ENCODE measurements around the gene RHBDL1. TPM values are rescaled to one million over a fixed set of nuclear protein-coding genes. Genes with fewer than 3 reads are reported as not detected.

Gene RHBDL1
- total and polyA plus RNA-seq, 2 experiments from 2014 or later: 8.4 to 10.1 TPM

- peaks cover 4% of the 10 kb centered on the region for H3K27me3 Mint-ChIP-seq (ENCODE audit: insufficient read depth, low read depth, poor library complexity)
- no peak overlapping the region for H3K27ac ChIP-seq (ENCODE audit: low read depth)
- no peak overlapping the region for H3K27ac Mint-ChIP-seq
- H3K79me2 ChIP-seq (replicated peaks; ENCODE audit: insufficient read depth): no peaks in the 10 kb centered on the region
- peak; percentile 38 to 68; a peak in 3 of 4 replicates for TF ChIP-seq CTCF (conservative IDR thresholded peaks at IDR 0.05; ENCODE audit: low read depth in 2 of 2)
- TF ChIP-seq ZNF114 (CRISPR knock-in tag; IDR thresholded peaks at IDR 0.05): no peak
- TF ChIP-seq POLR2AphosphoS5 (IDR thresholded peaks at IDR 0.05; ENCODE audit: low read depth): peak; percentile 43
- no peak for TF ChIP-seq REST (IDR thresholded peaks at IDR 0.05; ENCODE audit: unreplicated experiment)
- no peaks in the 10 kb centered on the region for H4K20me1 ChIP-seq (replicated peaks; ENCODE audit: insufficient read depth)
- no peak overlapping the region for H2AFZ ChIP-seq
- no peak overlapping the region for H3K4me3 ChIP-seq
- no peaks in the 10 kb centered on the region for H3F3A ChIP-seq (replicated peaks; ENCODE audit: low read depth)
- H3K4me1 ChIP-seq (ENCODE audit: insufficient read depth): no peaks in the 10 kb centered on the region
- no peak overlapping the region for H3K4me3 Mint-ChIP-seq
- no peaks in the 10 kb centered on the region for H3K36me3 ChIP-seq (ENCODE audit: insufficient read depth)
- no peaks in the 10 kb centered on the region for H3K9me2 ChIP-seq (ENCODE audit: insufficient read depth)
- H3K9me3 Mint-ChIP-seq: no peaks in the 10 kb centered on the region
- peaks cover 8% of the 10 kb centered on the region; the same call in 1 of the 3 replicates for H3K36me3 Mint-ChIP-seq (ENCODE audit: low read depth)
- peak overlapping the region; percentile 48; the same call in 1 of the 2 replicates for H3K4me2 ChIP-seq
- DNase-seq (ENCODE audit: low spot score) (peak; percentile 96), ATAC-seq (peak; percentile 95)
- H3K27me3 ChIP-seq (ENCODE audit: insufficient read depth): no peaks in the 10 kb centered on the region
- no peaks in the 10 kb centered on the region for H3K4me1 Mint-ChIP-seq
Observed at GRCh38 chr16:660459-661183, 14.8 kb upstream of the RHBDL1 start.

GRCh38 chr16:661184-661821 lies 14.2 kb upstream of the RHBDL1 start:
- Histone ChIP-seq H3K9me2 (ENCODE audit: insufficient read depth) (no peaks in the 10 kb centered on the region), H3K27ac (ENCODE audit: low read depth) (no peak overlapping the region), H3K4me1 (ENCODE audit: insufficient read depth) (no peaks in the 10 kb centered on the region), H4K20me1 (replicated peaks; ENCODE audit: insufficient read depth) (no peaks in the 10 kb centered on the region), H3K27me3 (ENCODE audit: insufficient read depth) (no peaks in the 10 kb centered on the region), H3K4me3 (no peak overlapping the region), H2AFZ (no peak overlapping the region), H3F3A (replicated peaks; ENCODE audit: low read depth) (no peaks in the 10 kb centered on the region), H3K36me3 (ENCODE audit: insufficient read depth) (no peaks in the 10 kb centered on the region), H3K79me2 (replicated peaks; ENCODE audit: insufficient read depth) (no peaks in the 10 kb centered on the region), H3K4me2 (no peak overlapping the region)
- DNase-seq (ENCODE audit: low spot score) (no peak), ATAC-seq (peak; percentile 1; the same call in 1 of the 3 replicates)
- Mint-ChIP-seq H3K9me3 (no peaks in the 10 kb centered on the region), H3K4me3 (no peak overlapping the region), H3K4me1 (no peaks in the 10 kb centered on the region), H3K27ac (no peak overlapping the region), H3K36me3 (ENCODE audit: low read depth) (peaks cover 8% of the 10 kb centered on the region; the same call in 1 of the 3 replicates), H3K27me3 (ENCODE audit: insufficient read depth, low read depth, poor library complexity) (peaks cover 4% of the 10 kb centered on the region)
- TF ChIP-seq REST (IDR thresholded peaks at IDR 0.05; ENCODE audit: unreplicated experiment) (no peak), NANOG (IDR thresholded peaks at IDR 0.05; ENCODE audit: borderline replicate concordance) (no peak), EZH2phosphoT487 (IDR thresholded peaks at IDR 0.05; ENCODE audit: unreplicated experiment) (no peak), ETS1 (IDR thresholded peaks at IDR 0.05) (no peak), ZNF114 (CRISPR knock-in tag; IDR thresholded peaks at IDR 0.05) (no peak), STAT1 (IDR thresholded peaks at IDR 0.05; ENCODE audit: unreplicated experiment) (no peak), ZNF331 (CRISPR knock-in tag; IDR thresholded peaks at IDR 0.05; ENCODE audit: low read depth) (no peak)
